Cardiac fibroblast (primary cell): ENCODE data around the gene SHE.

Source experiments
- DNase-seq, 2 donors: peaks; one replicate each; pipeline versions ENCODE4 v3.0.0 to v3.0.0-alpha.2; 2010; ENCODE audit warnings: low read depth in 2 of 2
- H3K4me3 ChIP-seq, 2 donors: replicated peaks in 1 of 2; 1 replicate in 1 of 2; 2 replicates in 1 of 2; pipeline ENCODE4 v1.5.1; 2011; ENCODE audit warnings: low read depth in 2 of 2, low read length in 2 of 2, mild to moderate bottlenecking in 2 of 2, moderate library complexity in 1 of 2
- TF ChIP-seq, protein P1 (sequence below): IDR thresholded peaks from one replicate; pipeline ENCODE4 v1.5.1; 2011; ENCODE audit warnings: low read depth, mild to moderate bottlenecking, low read length, inconsistent platforms

The SHE gene

DNA sequence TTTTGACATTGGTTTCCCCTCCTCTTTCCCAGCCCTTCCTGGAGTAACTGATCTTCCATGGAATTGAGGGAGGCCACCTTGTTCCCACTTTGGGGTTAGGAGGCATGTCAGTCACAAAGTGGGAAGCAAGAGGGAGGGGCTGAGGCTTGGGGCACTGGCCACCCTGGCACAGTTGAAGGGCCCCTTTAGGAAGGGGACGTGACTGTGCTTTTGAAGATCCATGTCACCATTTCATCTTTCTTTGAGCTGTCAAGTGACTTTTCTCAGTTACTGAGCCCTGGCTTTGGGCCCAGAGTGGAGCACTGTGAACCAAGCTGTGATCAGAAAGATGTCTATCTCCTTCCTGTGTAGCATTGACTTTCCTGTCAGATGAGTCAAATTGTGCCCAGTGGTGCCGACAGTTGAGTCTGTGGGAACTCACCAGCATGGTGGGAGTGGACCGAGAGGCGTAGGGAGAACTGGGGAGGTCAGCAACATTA, 38.7 kb downstream of the SHE start:
- DNase-seq = no peak
- H3K4me3 ChIP-seq = no peak overlapping the region
- TF ChIP-seq, protein P1, sequence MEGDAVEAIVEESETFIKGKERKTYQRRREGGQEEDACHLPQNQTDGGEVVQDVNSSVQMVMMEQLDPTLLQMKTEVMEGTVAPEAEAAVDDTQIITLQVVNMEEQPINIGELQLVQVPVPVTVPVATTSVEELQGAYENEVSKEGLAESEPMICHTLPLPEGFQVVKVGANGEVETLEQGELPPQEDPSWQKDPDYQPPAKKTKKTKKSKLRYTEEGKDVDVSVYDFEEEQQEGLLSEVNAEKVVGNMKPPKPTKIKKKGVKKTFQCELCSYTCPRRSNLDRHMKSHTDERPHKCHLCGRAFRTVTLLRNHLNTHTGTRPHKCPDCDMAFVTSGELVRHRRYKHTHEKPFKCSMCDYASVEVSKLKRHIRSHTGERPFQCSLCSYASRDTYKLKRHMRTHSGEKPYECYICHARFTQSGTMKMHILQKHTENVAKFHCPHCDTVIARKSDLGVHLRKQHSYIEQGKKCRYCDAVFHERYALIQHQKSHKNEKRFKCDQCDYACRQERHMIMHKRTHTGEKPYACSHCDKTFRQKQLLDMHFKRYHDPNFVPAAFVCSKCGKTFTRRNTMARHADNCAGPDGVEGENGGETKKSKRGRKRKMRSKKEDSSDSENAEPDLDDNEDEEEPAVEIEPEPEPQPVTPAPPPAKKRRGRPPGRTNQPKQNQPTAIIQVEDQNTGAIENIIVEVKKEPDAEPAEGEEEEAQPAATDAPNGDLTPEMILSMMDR = no peak

DNA sequence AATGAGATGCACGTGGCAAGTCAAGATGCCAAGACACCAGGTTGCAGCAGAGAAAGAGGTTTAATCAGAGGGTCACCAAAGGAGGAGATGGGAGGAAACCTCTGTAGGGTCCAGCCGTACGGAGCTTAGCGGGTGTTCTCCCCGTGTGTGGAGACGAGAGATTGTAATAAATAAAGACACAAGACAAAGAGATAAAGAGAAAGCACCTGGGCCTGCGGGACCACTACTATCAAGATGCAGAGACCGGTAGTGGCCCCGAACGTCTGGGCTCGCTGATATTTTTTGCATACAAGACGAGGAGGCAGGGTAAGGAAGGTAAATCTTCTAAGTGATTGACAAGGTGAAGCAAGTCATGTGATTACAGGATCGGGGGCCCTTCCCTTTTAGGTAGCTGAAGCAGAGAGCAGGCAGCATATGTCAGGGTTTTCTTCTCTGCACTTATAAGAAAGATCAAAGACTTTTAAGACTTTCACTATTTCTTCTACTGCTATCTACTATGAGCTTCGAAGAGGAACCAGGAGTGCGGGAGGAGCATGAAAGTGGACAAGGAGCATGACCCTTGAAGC, 41.4 kb downstream of the SHE start:
- no peak for DNase-seq
- no peak overlapping the region for H3K4me3 ChIP-seq
- TF ChIP-seq, protein P1 = no peak

DNA sequence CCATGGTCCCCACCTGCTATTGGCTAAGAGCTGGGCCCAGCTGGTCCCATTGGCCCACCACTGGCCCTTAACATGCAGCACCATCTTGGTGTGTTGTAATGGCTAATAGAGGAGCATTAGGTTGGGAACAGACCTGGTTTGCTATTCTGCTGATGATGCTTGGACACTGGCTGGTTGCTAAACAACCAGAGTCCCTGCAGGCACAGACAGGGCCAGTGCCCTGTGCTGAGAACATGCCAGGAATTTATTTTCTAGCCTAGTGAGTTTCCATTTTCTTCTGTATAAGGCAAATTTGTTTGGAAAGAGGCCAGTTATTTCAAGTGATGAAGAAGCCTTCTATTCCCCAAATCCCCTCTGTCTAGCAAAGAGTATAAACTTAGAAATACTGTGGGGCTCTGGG, 43.1 kb downstream of the SHE start:
- DNase-seq = no peak
- TF ChIP-seq, protein P1 = no peak
- H3K4me3 ChIP-seq = no peak overlapping the region

DNA sequence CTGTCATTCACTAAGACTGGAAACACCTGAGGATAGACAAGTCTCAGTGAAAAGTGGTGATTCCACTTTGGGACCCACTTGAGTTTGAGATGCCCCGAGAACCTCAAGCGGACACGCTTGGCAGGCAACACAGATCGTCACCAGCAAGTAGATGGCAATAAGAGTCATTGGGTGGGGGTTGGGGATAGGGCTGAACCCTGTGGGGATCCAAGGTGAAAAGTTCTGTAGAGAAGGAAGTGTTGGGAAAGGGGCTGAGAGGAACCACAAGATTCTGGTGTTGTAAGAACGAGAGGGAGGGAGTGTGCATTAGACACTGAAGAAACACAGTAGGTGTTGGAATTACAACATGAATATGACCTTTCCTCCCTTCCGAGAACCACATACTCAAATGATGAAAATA, 45.6 kb downstream of the SHE start:
- DNase-seq = no peak
- TF ChIP-seq, protein P1 = no peak

DNA sequence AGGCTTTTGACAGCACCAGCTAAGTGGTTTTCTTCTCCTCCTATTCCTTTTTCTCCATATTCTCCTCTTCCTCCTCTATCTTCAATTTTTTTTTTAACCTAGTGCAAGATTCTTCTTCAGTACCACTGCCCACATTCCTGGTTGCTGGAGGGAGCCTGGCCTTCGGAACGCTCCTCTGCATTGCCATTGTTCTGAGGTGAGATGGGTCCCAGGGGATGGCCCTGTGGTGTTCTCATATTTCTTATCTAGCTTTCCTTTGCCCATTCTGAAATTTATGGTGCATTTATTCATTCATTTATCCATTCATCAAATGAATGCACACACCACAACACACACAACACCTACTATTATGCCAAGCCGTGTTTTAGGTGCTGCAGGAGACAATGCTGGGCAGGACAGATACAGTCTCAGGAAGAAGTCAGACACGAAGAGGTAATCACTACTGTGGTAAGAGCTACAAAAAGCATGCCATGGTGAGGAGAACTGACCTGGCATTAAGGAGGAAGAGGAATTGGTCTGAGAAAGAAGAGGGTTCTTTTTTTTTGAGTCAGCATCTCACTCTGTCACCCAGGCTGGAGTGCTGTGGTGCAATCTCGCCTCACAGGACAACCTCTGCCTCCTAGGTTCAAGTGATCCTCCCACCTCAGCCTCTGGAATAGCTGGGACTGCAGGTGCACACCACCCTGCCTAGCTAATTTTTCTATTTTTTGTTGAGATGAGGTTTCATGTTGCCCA, 47.7 kb downstream of the SHE start:
- H3K4me3 ChIP-seq = no peak overlapping the region
- no peak for DNase-seq
- TF ChIP-seq, protein P1 = no peak

More for the DNA sequence above, 45.6 kb downstream of the SHE start:
- no peak overlapping the region for H3K4me3 ChIP-seq

DNA sequence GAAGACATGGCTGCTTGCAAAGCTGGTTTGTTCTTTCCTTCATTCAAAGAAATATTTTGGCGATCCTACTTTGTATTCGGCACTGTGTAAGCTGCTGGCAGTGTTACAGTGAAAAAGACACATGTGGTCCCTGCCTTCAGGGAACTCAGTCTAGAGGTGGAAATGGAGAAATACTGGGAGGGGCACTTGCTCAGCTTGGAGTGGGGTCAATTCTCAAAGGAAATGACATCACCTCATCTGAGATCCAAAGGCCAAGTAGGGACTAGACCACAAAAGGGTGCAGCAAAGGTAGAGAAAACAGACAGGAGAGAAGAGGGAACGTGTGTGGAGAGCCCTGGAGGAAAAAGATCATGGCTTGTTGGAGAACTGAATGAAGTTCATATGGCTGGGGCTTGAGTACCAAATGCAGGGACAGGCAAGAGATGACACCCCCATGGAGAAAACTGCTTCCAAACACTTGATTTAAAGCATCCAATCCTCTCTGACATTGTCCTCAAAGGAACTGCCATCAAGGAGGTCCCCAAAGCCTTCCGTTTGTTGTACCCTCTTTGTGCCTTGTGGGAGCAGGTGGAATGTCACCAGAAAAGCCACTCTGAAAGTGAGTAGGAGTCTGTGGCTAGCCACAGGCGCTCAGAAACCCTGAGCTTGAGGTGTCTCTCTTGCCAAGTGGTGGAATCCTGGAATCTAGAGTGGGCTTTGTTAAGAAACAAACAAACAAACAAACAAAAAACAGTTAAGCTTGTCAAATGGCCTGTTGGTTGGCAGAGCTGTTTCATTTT, 48.4 kb downstream of the SHE start:
- DNase-seq = peak; percentile 80 to 84
- H3K4me3 ChIP-seq = no peak overlapping the region
- TF ChIP-seq, protein P1 = no peak
